Endothelial cell of umbilical vein (primary cell): ENCODE measurements around the gene KRT3. TPM values are rescaled to one million over a fixed set of nuclear protein-coding genes. Genes with fewer than 3 reads are reported as not detected.

ENCODE experiments used
- BruUV-seq: library from RNA; stranded (reverse); fragments of 400-500 nt; replicated peaks from 2 replicates; lab custom pipeline; 2021; lab: Mats Ljungman, UMichigan
- CTCF ChIA-PET: fragments of 300-600, 350-600 bp; sonication (Branson Sonifier 250); formaldehyde crosslinking; loops from one replicate; lab custom pipeline; 2021; ENCODE audit warnings: antibody characterized with exemption, inconsistent platforms; lab: Charles Lee
- POLR2A ChIA-PET: fragments of 300-600, 350-600 bp; sonication (Branson Sonifier 250); formaldehyde crosslinking; loops from one replicate; lab custom pipeline; 2021; ENCODE audit warnings: antibody characterized with exemption, inconsistent platforms; lab: Charles Lee
- DNase-seq: peaks from one replicate; pipeline ENCODE4 v3.0.0-alpha.2; 2011; ENCODE audit warnings: low read depth, low spot score
- FAIRE-seq: peaks from 2 replicates; lab custom pipeline; 2011; peaks lifted over from hg19 to GRCh38; lab: Jason Lieb, UNC
- H2AFZ ChIP-seq: 2 replicates; pipeline ENCODE4 v1.6.0; 2012; ENCODE audit warnings: low read depth, low read length, control low read depth, inconsistent platforms
- H3K27ac ChIP-seq: 2 replicates; pipeline ENCODE4 v1.5.1; 2011; ENCODE audit warnings: low read depth, mild to moderate bottlenecking, control low read depth, low read length, moderate library complexity; ENCODE audit not compliant: insufficient read depth
- H3K27me3 ChIP-seq, 2 experiments: 2 replicates each; pipeline versions ENCODE4 v1.6.0 to v1.6.1; 2011; ENCODE audit warnings: low read length in 2 of 2, mixed read lengths in 1 of 2; ENCODE audit not compliant: control insufficient read depth in 2 of 2, insufficient read depth in 2 of 2
- H3K36me3 ChIP-seq, 2 experiments: 2 replicates in 1 of 2; 3 replicates in 1 of 2; pipeline ENCODE4 v1.5.1; 2011; ENCODE audit warnings: low read length in 2 of 2, mild to moderate bottlenecking in 1 of 2, moderate library complexity in 1 of 2; ENCODE audit not compliant: control insufficient read depth in 2 of 2, insufficient read depth in 2 of 2; ENCODE audit errors: extremely low read depth in 1 of 2
- H3K4me1 ChIP-seq: 3 replicates; pipeline ENCODE4 v1.5.1; 2011; ENCODE audit warnings: mild to moderate bottlenecking, low read length; ENCODE audit not compliant: control insufficient read depth, insufficient read depth; ENCODE audit errors: extremely low read depth
- H3K4me2 ChIP-seq: 2 replicates; pipeline ENCODE4 v1.6.1; 2011; ENCODE audit warnings: low read length, control low read depth, mixed read lengths; ENCODE audit not compliant: insufficient read depth
- H3K4me3 ChIP-seq, 3 experiments: fragments of 200-600 bp in 1 of 3; sonication (generic), shearing (Covaris generic) in 1 of 3; replicated peaks in 1 of 3; 2 replicates each; pipeline ENCODE4 v1.5.1; 2011 to 2016; ENCODE audit warnings: control low read depth in 3 of 3, low read length in 3 of 3, mild to moderate bottlenecking in 2 of 3, inconsistent platforms in 1 of 3, low read depth in 1 of 3, moderate library complexity in 1 of 3; ENCODE audit not compliant: insufficient read depth in 1 of 3
- H3K79me2 ChIP-seq: 2 replicates; pipeline ENCODE4 v1.6.0; 2012; ENCODE audit warnings: low read length, inconsistent platforms; ENCODE audit not compliant: control insufficient read depth, insufficient read depth
- H3K9ac ChIP-seq: replicated peaks from 2 replicates; pipeline ENCODE3; 2011; ENCODE audit warnings: low read length, control low read depth; ENCODE audit not compliant: insufficient read depth; ENCODE audit errors: extremely low read depth
- H3K9me1 ChIP-seq: replicated peaks from 3 replicates; pipeline ENCODE4 v1.6.0; 2011; ENCODE audit warnings: mild to moderate bottlenecking, low read length; ENCODE audit not compliant: control insufficient read depth, insufficient read depth; ENCODE audit errors: extremely low read depth
- H3K9me3 ChIP-seq: replicated peaks from 2 replicates; pipeline ENCODE4 v1.5.1; 2012; ENCODE audit warnings: low read length, inconsistent platforms; ENCODE audit not compliant: control insufficient read depth, insufficient read depth
- H4K20me1 ChIP-seq: replicated peaks from 2 replicates; pipeline ENCODE3; 2011; ENCODE audit warnings: mild to moderate bottlenecking, low read length; ENCODE audit not compliant: control insufficient read depth, insufficient read depth; ENCODE audit errors: extremely low read depth
- CTCF ChIP-seq, 2 donors: IDR thresholded peaks; 1 replicate in 1 of 2; 2 replicates in 1 of 2; pipeline ENCODE4 v1.5.1; 2011; ENCODE audit warnings: low read length in 2 of 2, mild to moderate bottlenecking in 2 of 2, moderate library complexity in 2 of 2, control low read depth in 1 of 2, inconsistent platforms in 1 of 2, low read depth in 1 of 2; ENCODE audit not compliant: insufficient read depth in 1 of 2; ENCODE audit errors: extremely low read depth in 1 of 2
- EZH2 ChIP-seq: IDR thresholded peaks from 2 replicates; pipeline ENCODE4 v1.6.1; 2012; ENCODE audit warnings: borderline replicate concordance, low read depth, mild to moderate bottlenecking, moderate library complexity, low read length, inconsistent platforms; ENCODE audit not compliant: severe bottlenecking
- FOS ChIP-seq: IDR thresholded peaks from 2 replicates; pipeline ENCODE4 v1.6.1; 2011; ENCODE audit warnings: mild to moderate bottlenecking, low read length, moderate library complexity, borderline replicate concordance; ENCODE audit not compliant: insufficient read depth
- GATA2 ChIP-seq: IDR thresholded peaks from 2 replicates; pipeline ENCODE4 v1.7.0; 2011; ENCODE audit warnings: low read depth, mild to moderate bottlenecking, moderate library complexity, mixed read lengths, low read length; ENCODE audit not compliant: insufficient read length, insufficient read depth
- JUN ChIP-seq: IDR thresholded peaks from 2 replicates; pipeline ENCODE4 v1.6.1; 2011; ENCODE audit warnings: borderline replicate concordance, low read depth; ENCODE audit not compliant: insufficient read length, insufficient read depth
- MAX ChIP-seq: IDR thresholded peaks from 2 replicates; pipeline ENCODE4 v1.6.1; 2011; ENCODE audit not compliant: insufficient read depth, insufficient read length
- MYC ChIP-seq: IDR thresholded peaks from one replicate; pipeline ENCODE4 v1.6.1; 2011; ENCODE audit warnings: mild to moderate bottlenecking, low read depth, low read length
- POLR2A ChIP-seq: IDR thresholded peaks from 2 replicates; pipeline ENCODE4 v1.6.1; 2012; ENCODE audit warnings: low read depth, mild to moderate bottlenecking, control low read depth, low read length
- POLR2AphosphoS5 ChIP-seq: IDR thresholded peaks from 2 replicates; pipeline ENCODE4 v1.6.1; 2012; ENCODE audit warnings: low read depth, mild to moderate bottlenecking, control low read depth, low read length, moderate library complexity; ENCODE audit not compliant: insufficient read depth
- dilution Hi-C: fragments of 300-500 bp; cut with MboI; formaldehyde crosslinking; loops from one replicate; pipeline ENCODE4 v1.15.0; 2019; ENCODE audit warnings: low sequenced_read_pairs; ENCODE audit not compliant: extremely low pct_ligation_motif_present
- intact Hi-C: fragments of 100-400 bp; cut with micrococcal nuclease; formaldehyde crosslinking; loops from one replicate; pipeline ENCODE4 v1.10.0; 2022
- polyA plus RNA-seq, 4 experiments: library from polyadenylated mRNA; depleted of rRNA in 3 of 4; stranded (reverse) in 3 of 4; unstranded in 1 of 4; fragments of >200 nt; gene quantifications; 2 replicates each; pipeline versions ENCODE4 v1.2.1 to v1.2.3, GENCODE V29; 2011 to 2012; ENCODE audit warnings: missing spikeins in 1 of 4
- total RNA-seq: library from RNA; stranded (reverse); gene quantifications from 2 replicates; pipeline ENCODE4 v1.2.3, GENCODE V29; 2021

Gene KRT3
- total and polyA plus RNA-seq, 2 donors (not counting 3 experiments of a cell fraction or from before 2014, with no cell fraction given), result not detected

GRCh38 chr12:52763991-52764390 lies 31.9 kb downstream of the KRT3 start:
- TF ChIP-seq MYC (no peak), EZH2 (no peak), GATA2 (no peak), CTCF (IDR thresholded peaks at IDR 0.05; ENCODE audit: extremely low read depth in 1 of 2, insufficient read depth in 1 of 2, low read depth in 1 of 2, low read length in 2 of 2) (no peak), POLR2AphosphoS5 (no peak), POLR2A (no peak), MAX (no peak), FOS (no peak), JUN (no peak)
- no peaks in the 10 kb centered on the region for H3K9me1 ChIP-seq
- no peaks in the 10 kb centered on the region for H3K4me1 ChIP-seq
- no peaks in the 10 kb centered on the region for H3K9me3 ChIP-seq
- CTCF ChIA-PET, result no interaction called here
- FAIRE-seq, result no peak
- POLR2A ChIA-PET, result no interaction called here
- H3K9ac ChIP-seq, result no peak overlapping the region
- BruUV-seq, result no TSS peak
- no peak overlapping the region for H3K27ac ChIP-seq
- no peak overlapping the region for H3K4me3 ChIP-seq
- H3K36me3 ChIP-seq, result no peaks in the 10 kb centered on the region
- peaks cover 4 to 6% of the 10 kb centered on the region in 2 experiments for H3K27me3 ChIP-seq
- no peak for DNase-seq
- dilution Hi-C loops (no loop called here), intact Hi-C loops (no loop called here)
- H4K20me1 ChIP-seq, result no peaks in the 10 kb centered on the region
- no peaks in the 10 kb centered on the region for H3K79me2 ChIP-seq
- no peak overlapping the region for H3K4me2 ChIP-seq
- H2AFZ ChIP-seq, result no peak overlapping the region
